HUES64 (cell line): Measurements from ENCODE around the gene FBN3.
"Not testable (repeated sequence)": the region's sequence is repeated elsewhere in the genome, so short reads cannot be mapped to it uniquely, and the experiment has no call there.

Source experiments
- H3K27ac ChIP-seq: 2 replicates; pipeline ENCODE4 v1.7.0; 2013; ENCODE audit warnings: low read depth, low read length, inconsistent platforms
- H3K27me3 ChIP-seq: 2 replicates; pipeline ENCODE4 v1.6.1; 2013; ENCODE audit warnings: mild to moderate bottlenecking, low read length; ENCODE audit not compliant: insufficient read depth
- H3K36me3 ChIP-seq: 2 replicates; pipeline ENCODE4 v1.6.1; 2013; ENCODE audit warnings: mild to moderate bottlenecking, low read length; ENCODE audit not compliant: insufficient read depth
- H3K4me1 ChIP-seq: 2 replicates; pipeline ENCODE4 v1.6.1; 2013; ENCODE audit warnings: mild to moderate bottlenecking, low read length, moderate library complexity; ENCODE audit not compliant: insufficient read depth
- H3K4me3 ChIP-seq: 2 replicates; pipeline ENCODE4 v1.5.1; 2013; ENCODE audit warnings: mild to moderate bottlenecking, low read length, moderate library complexity
- H3K9ac ChIP-seq: 2 replicates; pipeline ENCODE4 v1.6.1; 2013; ENCODE audit warnings: mild to moderate bottlenecking, low read depth, low read length
- H3K9me3 ChIP-seq: 2 replicates; pipeline ENCODE4 v1.6.1; 2013; ENCODE audit warnings: low read depth, low read length; ENCODE audit not compliant: insufficient read depth
- WGBS: fragments of 150-250, 120-280 bp; methylation state at CpG from one replicate; pipeline ENCODE4 v1.1.7; 2013; ENCODE audit warnings: missing lambda C conversion rate; 5-methylcytosine and 5-hydroxymethylcytosine counted together

The FBN3 gene

GRCh38 chr19:8046569-8047165 is 102.7 kb downstream of the FBN3 start:
- H3K9me3 ChIP-seq, result no peaks in the 10 kb centered on the region
- H3K36me3 ChIP-seq, result no peaks in the 10 kb centered on the region
- H3K27ac ChIP-seq, result no peak overlapping the region
- H3K4me1 ChIP-seq, result no peaks in the 10 kb centered on the region
- WGBS, result 65% methylated on average over 2 of the region's 3 CpGs
- H3K27me3 ChIP-seq, result peaks cover 13% of the 10 kb centered on the region
- no peak overlapping the region for H3K9ac ChIP-seq
- no peak overlapping the region for H3K4me3 ChIP-seq

- H3K27ac ChIP-seq, result no peak overlapping the region
- no peak overlapping the region for H3K9ac ChIP-seq
- H3K27me3 ChIP-seq, result peaks cover 13% of the 10 kb centered on the region
- 79% methylated on average over 10 of the region's 10 CpGs for WGBS
- H3K4me1 ChIP-seq, result no peaks in the 10 kb centered on the region
- H3K9me3 ChIP-seq, result no peaks in the 10 kb centered on the region
- H3K4me3 ChIP-seq, result no peak overlapping the region
- no peaks in the 10 kb centered on the region for H3K36me3 ChIP-seq
Observed at GRCh38 chr19:8045872-8046568, 103.4 kb downstream of the FBN3 start.

- H3K9ac ChIP-seq, result no peak overlapping the region
- H3K36me3 ChIP-seq, result no peaks in the 10 kb centered on the region
- no peak overlapping the region for H3K4me3 ChIP-seq
- WGBS, result 90% methylated on average over 10 of the region's 10 CpGs
- peaks cover under 1% of the 10 kb centered on the region for H3K27me3 ChIP-seq
- H3K9me3 ChIP-seq, result no peaks in the 10 kb centered on the region
- H3K4me1 ChIP-seq, result no peaks in the 10 kb centered on the region
- H3K27ac ChIP-seq, result no peak overlapping the region
Observed at GRCh38 chr19:8044018-8044417, 105.4 kb downstream of the FBN3 start.

GRCh38 chr19:8042900-8043299 is 106.5 kb downstream of the FBN3 start:
- WGBS, result 92% methylated on average over 7 of the region's 9 CpGs
- no peaks in the 10 kb centered on the region for H3K36me3 ChIP-seq
- no peak overlapping the region for H3K4me3 ChIP-seq
- H3K4me1 ChIP-seq, result no peaks in the 10 kb centered on the region
- H3K9me3 ChIP-seq, result no peaks in the 10 kb centered on the region
- no peak overlapping the region for H3K9ac ChIP-seq
- H3K27me3 ChIP-seq, result no peaks in the 10 kb centered on the region
- no peak overlapping the region for H3K27ac ChIP-seq

GRCh38 chr19:8041531-8041931 is 107.9 kb downstream of the FBN3 start:
- no peaks in the 10 kb centered on the region for H3K36me3 ChIP-seq
- WGBS, result 89% methylated on average over 7 of the region's 7 CpGs
- H3K27me3 ChIP-seq, result no peaks in the 10 kb centered on the region
- H3K27ac ChIP-seq, result no peak overlapping the region
- no peak overlapping the region for H3K4me3 ChIP-seq
- H3K9me3 ChIP-seq, result no peaks in the 10 kb centered on the region
- H3K4me1 ChIP-seq, result no peaks in the 10 kb centered on the region
- no peak overlapping the region for H3K9ac ChIP-seq

- Histone ChIP-seq H3K27ac (no peak overlapping the region), H3K4me1 (peaks cover 5% of the 10 kb centered on the region; the same call in 1 of the 2 replicates), H3K4me3 (no peak overlapping the region), H3K27me3 (no peaks in the 10 kb centered on the region), H3K9ac (no peak overlapping the region), H3K9me3 (no peaks in the 10 kb centered on the region), H3K36me3 (no peaks in the 10 kb centered on the region)
- WGBS, result 94% methylated on average over 3 of the region's 3 CpGs
Observed at GRCh38 chr19:8039231-8039630, 110.2 kb downstream of the FBN3 start.

GRCh38 chr19:8038815-8039214 is 110.6 kb downstream of the FBN3 start:
- Histone ChIP-seq H3K9me3 (no peaks in the 10 kb centered on the region), H3K4me3 (no peak overlapping the region), H3K9ac (no peak overlapping the region), H3K4me1 (peaks cover 5% of the 10 kb centered on the region; the same call in 1 of the 2 replicates), H3K27ac (no peak overlapping the region), H3K27me3 (no peaks in the 10 kb centered on the region), H3K36me3 (no peaks in the 10 kb centered on the region)
- 87% methylated on average over 6 of the region's 6 CpGs for WGBS

- H3K4me3 ChIP-seq, result no peak overlapping the region
- H3K36me3 ChIP-seq, result no peaks in the 10 kb centered on the region
- no peak overlapping the region for H3K27ac ChIP-seq
- H3K4me1 ChIP-seq, result peaks cover 10% of the 10 kb centered on the region
- no peaks in the 10 kb centered on the region for H3K27me3 ChIP-seq
- H3K9me3 ChIP-seq, result no peaks in the 10 kb centered on the region
- 88% methylated on average over 7 of the region's 7 CpGs for WGBS
- no peak overlapping the region for H3K9ac ChIP-seq
Observed at GRCh38 chr19:8036434-8037099, 112.8 kb downstream of the FBN3 start.

GRCh38 chr19:8034178-8034525 is 115.2 kb downstream of the FBN3 start:
- WGBS, result 95% methylated on average over 6 of the region's 6 CpGs
- H3K27me3 ChIP-seq, result no peaks in the 10 kb centered on the region
- H3K36me3 ChIP-seq, result no peaks in the 10 kb centered on the region
- H3K27ac ChIP-seq, result no peak overlapping the region
- H3K4me1 ChIP-seq, result peaks cover 10% of the 10 kb centered on the region
- no peak overlapping the region for H3K4me3 ChIP-seq
- no peaks in the 10 kb centered on the region for H3K9me3 ChIP-seq
- no peak overlapping the region for H3K9ac ChIP-seq

GRCh38 chr19:8033287-8034177 is 115.9 kb downstream of the FBN3 start:
- Histone ChIP-seq H3K9ac (peak overlapping the region; percentile 41; the same call in 1 of the 2 replicates), H3K4me1 (peaks cover 14% of the 10 kb centered on the region), H3K27ac (peak overlapping the region; percentile 64; the same call in 1 of the 2 replicates)
- not testable (repeated sequence) for H3K27me3 ChIP-seq, H3K36me3 ChIP-seq, H3K4me3 ChIP-seq, H3K9me3 ChIP-seq
- 88% methylated on average over 20 of the region's 22 CpGs for WGBS

GRCh38 chr19:8030960-8031359 is 118.4 kb downstream of the FBN3 start:
- H3K4me3 ChIP-seq, result no peak overlapping the region
- no peaks in the 10 kb centered on the region for H3K27me3 ChIP-seq
- H3K36me3 ChIP-seq, result no peaks in the 10 kb centered on the region
- H3K9ac ChIP-seq, result no peak overlapping the region
- no peak overlapping the region for H3K27ac ChIP-seq
- no peaks in the 10 kb centered on the region for H3K9me3 ChIP-seq
- peaks cover 11% of the 10 kb centered on the region for H3K4me1 ChIP-seq
- WGBS, result 90% methylated on average over 7 of the region's 8 CpGs
